ENCODE data around the gene KAT2A.

The KAT2A gene

DNA sequence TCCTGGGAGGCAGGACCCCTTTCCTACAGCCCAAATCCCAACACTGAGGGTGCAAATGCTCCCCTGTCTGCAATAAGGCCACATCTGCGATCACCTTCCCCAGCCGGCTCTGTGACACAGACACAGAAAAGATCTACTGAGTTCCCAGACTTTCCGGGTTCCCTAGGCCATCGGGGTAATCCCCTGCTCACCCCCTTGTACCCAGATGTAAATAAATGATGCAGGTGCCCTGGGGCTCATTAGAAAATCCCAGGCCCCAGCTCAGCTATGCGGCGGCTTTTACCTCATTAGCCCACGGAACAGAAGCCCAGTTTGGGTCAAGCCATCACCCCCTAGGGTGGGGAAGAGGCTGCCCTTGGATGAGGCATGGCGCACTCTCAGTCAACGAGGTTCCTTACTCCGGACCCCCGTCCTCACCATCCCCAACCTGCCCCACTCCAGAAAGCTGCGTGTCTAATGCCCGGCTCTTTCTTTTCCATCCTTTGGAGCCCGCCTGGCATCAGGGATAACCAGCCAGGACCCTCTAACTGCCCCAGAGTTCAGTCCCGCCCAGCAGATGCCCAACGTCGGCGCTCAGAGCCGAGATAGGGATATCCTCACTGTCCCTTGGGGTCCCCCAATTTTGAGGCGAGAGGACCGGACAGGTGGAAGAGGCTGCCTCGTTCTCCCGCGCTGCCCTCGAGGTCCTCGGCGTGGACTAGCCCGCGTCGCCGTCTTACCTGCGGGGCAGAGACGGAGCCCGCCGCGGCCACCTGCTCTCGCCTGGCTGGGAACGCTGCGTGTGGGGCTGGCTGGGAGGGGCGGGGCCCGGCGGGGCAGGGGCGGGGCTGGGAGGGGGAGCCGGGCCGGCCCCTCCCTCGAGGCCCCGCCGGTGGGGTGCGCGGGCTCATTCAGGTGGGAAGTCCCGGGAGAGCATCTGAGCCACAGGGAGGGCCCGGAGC, 23.2 kb downstream of the KAT2A start, which contains the start of gene ZNF385C:
TSS of gene ZNF385C (minus strand) at position 783 of the 941 bp plus-strand sequence. CDS start 35,417 bp downstream, outside the sequence.
- TF ChIP-seq, protein P1, sequence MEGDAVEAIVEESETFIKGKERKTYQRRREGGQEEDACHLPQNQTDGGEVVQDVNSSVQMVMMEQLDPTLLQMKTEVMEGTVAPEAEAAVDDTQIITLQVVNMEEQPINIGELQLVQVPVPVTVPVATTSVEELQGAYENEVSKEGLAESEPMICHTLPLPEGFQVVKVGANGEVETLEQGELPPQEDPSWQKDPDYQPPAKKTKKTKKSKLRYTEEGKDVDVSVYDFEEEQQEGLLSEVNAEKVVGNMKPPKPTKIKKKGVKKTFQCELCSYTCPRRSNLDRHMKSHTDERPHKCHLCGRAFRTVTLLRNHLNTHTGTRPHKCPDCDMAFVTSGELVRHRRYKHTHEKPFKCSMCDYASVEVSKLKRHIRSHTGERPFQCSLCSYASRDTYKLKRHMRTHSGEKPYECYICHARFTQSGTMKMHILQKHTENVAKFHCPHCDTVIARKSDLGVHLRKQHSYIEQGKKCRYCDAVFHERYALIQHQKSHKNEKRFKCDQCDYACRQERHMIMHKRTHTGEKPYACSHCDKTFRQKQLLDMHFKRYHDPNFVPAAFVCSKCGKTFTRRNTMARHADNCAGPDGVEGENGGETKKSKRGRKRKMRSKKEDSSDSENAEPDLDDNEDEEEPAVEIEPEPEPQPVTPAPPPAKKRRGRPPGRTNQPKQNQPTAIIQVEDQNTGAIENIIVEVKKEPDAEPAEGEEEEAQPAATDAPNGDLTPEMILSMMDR (IDR thresholded peaks at IDR 0.05; ENCODE audit: insufficient read depth, missing control alignments), result no peak
- peak; percentile 62 for DNase-seq (ENCODE audit: insufficient read length, low spot score)

DNA sequence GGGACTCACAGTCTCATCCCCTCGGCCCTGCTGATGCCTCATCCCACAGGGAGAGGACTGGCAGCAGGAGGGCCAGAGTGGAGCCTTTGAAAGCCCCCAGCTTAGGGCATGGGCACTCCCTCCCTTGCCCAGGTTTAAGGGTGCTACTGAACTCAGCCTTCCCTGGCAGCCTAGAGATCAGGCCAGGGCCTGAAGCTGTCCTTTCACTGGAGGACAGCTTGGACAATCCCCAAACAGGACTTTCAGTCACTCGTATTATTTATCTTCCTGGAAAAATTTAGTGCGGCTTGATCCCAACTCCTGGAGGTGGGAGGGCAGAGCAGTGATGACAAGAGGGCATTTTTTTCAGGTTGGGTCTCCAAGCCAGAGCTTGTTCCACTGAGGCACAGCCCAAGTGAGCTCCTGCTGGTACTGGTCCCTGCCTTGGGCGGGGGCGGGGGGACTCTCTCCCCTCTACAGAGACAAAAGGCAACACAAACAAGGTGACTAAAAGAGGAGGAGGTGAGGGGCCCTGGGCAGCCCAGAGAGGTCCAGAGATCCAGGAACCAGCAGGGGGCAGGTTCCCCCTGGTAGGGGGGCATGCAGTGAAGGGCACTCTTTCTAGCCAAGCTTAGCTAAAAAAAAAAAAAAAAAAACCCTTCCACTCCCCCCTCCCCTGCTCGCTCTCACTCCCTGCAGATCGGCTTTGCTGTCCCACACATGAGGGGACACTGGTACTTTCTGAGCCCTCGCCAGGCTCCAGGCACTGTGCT, 24.6 kb downstream of the KAT2A start:
- DNase-seq (ENCODE audit: insufficient read length, low spot score), result no peak
- FAIRE-seq, result no peak
- TF ChIP-seq, protein P1 (IDR thresholded peaks at IDR 0.05; ENCODE audit: insufficient read depth, missing control alignments), result no peak

More for the DNA sequence above, 23.2 kb downstream of the KAT2A start, which contains the start of gene ZNF385C:
- FAIRE-seq, result no peak

DNA sequence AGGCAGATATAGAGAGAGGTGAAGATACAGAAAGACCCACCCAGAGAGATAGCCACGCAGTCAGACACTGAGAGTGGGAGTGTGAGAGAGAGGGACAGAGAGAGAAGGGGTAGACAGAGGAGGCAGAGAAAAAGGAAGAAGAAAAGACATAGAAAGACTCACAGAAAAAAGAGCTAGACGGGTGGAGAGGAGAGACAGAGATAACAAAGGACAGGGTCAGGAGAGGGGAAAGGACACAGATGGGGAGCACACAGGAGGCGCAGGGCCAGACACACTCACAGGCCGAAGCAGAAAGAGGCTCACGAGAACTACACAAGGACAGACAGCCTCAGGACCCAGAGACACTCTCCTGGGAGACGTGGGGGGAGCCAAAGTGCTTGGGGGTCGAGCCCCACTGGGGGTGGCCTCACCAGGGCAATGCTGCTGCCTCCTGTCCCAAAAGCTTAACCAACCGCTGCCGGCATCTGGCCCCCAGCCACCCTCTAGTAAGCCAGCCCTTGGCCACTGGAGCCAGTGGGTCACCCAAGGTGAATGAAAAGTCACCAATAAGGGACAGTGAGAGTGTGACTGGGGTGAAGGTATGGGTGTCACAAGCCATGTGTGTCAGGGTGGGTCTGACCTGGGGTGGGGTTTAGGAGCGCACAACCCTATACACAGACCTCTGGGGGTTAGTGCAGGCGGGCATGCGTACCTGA, 26.6 kb downstream of the KAT2A start:
- no peak for DNase-seq (ENCODE audit: insufficient read length, low spot score)
- no peak for FAIRE-seq
- TF ChIP-seq, protein P1 (IDR thresholded peaks at IDR 0.05; ENCODE audit: insufficient read depth, missing control alignments), result no peak

DNA sequence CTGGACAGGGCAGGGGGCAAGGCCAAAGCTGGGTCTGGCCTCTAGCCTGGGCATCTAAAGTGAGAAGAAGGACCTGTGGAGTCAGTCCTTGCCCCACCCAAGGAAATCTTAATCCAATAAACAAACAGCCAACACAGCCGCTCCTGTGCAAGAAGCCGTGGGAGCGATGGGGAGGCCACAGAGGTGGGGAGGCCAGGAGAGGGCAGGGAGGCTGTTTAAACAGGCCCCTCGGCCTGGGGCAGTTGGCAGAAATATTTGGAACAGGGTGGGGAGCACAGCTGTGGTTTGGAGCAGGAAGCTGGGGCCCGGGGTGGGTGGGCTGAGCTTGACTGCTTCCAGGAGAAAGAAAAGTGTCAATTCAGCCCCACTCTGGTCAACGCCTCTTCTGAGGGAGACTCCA, 28.2 kb downstream of the KAT2A start:
- TF ChIP-seq, protein P1 (IDR thresholded peaks at IDR 0.05; ENCODE audit: insufficient read depth, missing control alignments), result no peak
- FAIRE-seq (no peak), DNase-seq (ENCODE audit: insufficient read length, low spot score) (no peak)

DNA sequence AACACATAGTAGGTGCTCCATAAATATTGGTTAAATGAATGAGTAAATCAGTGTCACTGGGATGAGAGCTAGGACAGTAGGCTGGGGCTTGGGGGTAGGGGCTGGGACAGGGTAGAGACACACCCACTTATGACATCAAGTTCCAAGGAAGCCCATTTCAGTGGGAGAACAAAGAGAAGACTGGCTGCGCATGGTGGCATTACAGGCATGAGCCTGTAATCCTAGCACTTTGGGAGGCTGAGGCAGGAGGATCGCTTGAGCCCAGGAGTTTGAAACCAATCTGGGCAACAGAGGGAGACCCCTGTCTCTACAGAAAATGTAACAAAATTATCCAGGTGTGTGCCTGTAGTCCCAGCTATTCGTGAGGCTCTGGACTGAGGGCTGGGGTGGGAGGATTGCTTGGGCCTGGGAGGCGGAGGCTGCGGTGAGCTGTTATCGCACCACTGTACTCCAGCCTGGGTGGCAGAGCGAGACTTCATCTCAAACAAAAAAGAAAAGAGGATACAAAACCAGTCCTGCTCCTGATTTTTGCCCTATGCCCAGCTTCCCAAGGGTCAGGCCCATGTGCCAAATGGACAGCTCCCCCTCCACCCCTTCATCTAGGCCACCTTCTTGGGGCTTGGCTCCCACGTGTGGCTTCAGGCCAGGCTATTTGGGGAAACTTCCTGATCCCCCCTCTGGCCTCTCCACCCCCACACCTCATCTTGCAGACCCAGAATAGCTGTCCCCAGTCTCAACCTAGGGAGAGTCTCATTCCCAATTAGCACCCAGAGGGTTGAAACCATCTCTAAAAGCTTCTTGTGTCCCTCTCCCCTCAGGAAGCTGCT, 30.0 kb downstream of the KAT2A start:
- TF ChIP-seq, protein P1 (IDR thresholded peaks at IDR 0.05; ENCODE audit: insufficient read depth, missing control alignments), result no peak
- FAIRE-seq (no peak), DNase-seq (ENCODE audit: insufficient read length, low spot score) (no peak)

DNA sequence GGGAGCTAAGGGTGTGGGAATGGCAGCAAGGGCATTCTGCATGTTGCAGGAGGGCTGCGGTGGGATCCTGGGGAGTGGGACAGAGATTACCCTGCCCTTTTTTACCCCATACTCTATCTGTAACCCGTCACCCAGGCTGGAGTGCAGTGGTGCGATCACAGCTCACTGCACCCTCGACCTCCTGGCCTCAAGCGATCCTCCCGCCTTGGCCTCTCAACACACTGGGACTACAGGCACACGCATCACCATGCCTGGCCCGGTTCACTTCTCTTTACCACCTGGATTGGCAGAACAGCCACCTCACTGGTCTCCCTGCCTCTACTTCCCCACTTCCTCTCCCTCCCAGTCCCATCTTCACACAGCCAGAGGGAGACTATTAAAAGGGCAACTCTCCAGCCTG, 32.4 kb downstream of the KAT2A start:
- FAIRE-seq, result no peak
- TF ChIP-seq, protein P1 (IDR thresholded peaks at IDR 0.05; ENCODE audit: insufficient read depth, missing control alignments), result no peak
- no peak for DNase-seq (ENCODE audit: insufficient read length, low spot score)
